CD4-positive, alpha-beta memory T cell (primary cell): ENCODE data around the gene TYMP. TPM values are rescaled to one million over a fixed set of nuclear protein-coding genes. Genes with fewer than 3 reads are reported as not detected.

ENCODE experiments used
- CTCF ChIA-PET: fragments of 350-600 bp; sonication (Branson Sonifier 250); formaldehyde crosslinking; loops from one replicate; lab custom pipeline; 2021; ENCODE audit warnings: inconsistent platforms; ENCODE audit not compliant: partially characterized antibody; lab: Charles Lee
- POLR2A ChIA-PET: fragments of 350-600 bp; sonication (Branson Sonifier 250); formaldehyde crosslinking; loops from one replicate; lab custom pipeline; 2021; ENCODE audit not compliant: partially characterized antibody; lab: Charles Lee
- DNase-seq, 5 donors: peaks; one replicate each; pipeline versions ENCODE4 v3.0.0 to v3.0.0-alpha.2; 2020 to 2022; ENCODE audit warnings: mixed read lengths in 1 of 5
- H3K27ac ChIP-seq: one replicate; pipeline ENCODE4 v1.7.0; 2013; ENCODE audit warnings: low read depth, low read length
- H3K27me3 ChIP-seq: 2 replicates; pipeline ENCODE4 v1.7.0; 2013; ENCODE audit warnings: mild to moderate bottlenecking, low read length, moderate library complexity; ENCODE audit not compliant: insufficient read depth
- H3K36me3 ChIP-seq: 2 replicates; pipeline ENCODE4 v1.7.0; 2013; ENCODE audit warnings: mild to moderate bottlenecking, low read length, moderate library complexity; ENCODE audit not compliant: insufficient read depth
- H3K4me1 ChIP-seq: 2 replicates; pipeline ENCODE4 v1.7.0; 2013; ENCODE audit warnings: mild to moderate bottlenecking, low read length, moderate library complexity; ENCODE audit not compliant: insufficient read depth
- H3K4me3 ChIP-seq, 2 donors: one replicate each; pipeline ENCODE4 v1.7.0; 2013; ENCODE audit warnings: low read length in 2 of 2, mild to moderate bottlenecking in 1 of 2
- H3K9me3 ChIP-seq, 2 donors: one replicate each; pipeline ENCODE4 v1.7.0; 2013; ENCODE audit warnings: low read length in 2 of 2, control low read depth in 1 of 2; ENCODE audit not compliant: control insufficient read depth in 1 of 2
- H3K27ac Mint-ChIP-seq, 7 donors: one replicate each; pipeline ENCODE4 v1.8.0; 2020 to 2021; ENCODE audit warnings: mixed read lengths in 7 of 7, mild to moderate bottlenecking in 6 of 7, inconsistent platforms in 3 of 7, moderate library complexity in 3 of 7
- H3K27me3 Mint-ChIP-seq, 2 donors: one replicate each; pipeline ENCODE4 v1.8.0; 2020 to 2021; ENCODE audit warnings: mixed read lengths in 2 of 2
- H3K36me3 Mint-ChIP-seq, 2 donors: one replicate each; pipeline ENCODE4 v1.8.0; 2020 to 2021; ENCODE audit warnings: mixed read lengths in 2 of 2, inconsistent platforms in 1 of 2, mild to moderate bottlenecking in 1 of 2
- H3K4me1 Mint-ChIP-seq, 4 donors: one replicate each; pipeline ENCODE4 v1.8.0; 2020 to 2021; ENCODE audit warnings: mixed read lengths in 4 of 4, mild to moderate bottlenecking in 1 of 4
- H3K4me3 Mint-ChIP-seq, 8 donors: one replicate each; pipeline ENCODE4 v1.8.0; 2020 to 2021; ENCODE audit warnings: mixed read lengths in 8 of 8, mild to moderate bottlenecking in 7 of 8, moderate library complexity in 6 of 8, inconsistent platforms in 3 of 8
- H3K9me3 Mint-ChIP-seq, 8 donors: one replicate each; pipeline ENCODE4 v1.8.0; 2020 to 2021; ENCODE audit warnings: mixed read lengths in 8 of 8, mild to moderate bottlenecking in 5 of 8, inconsistent platforms in 3 of 8, moderate library complexity in 1 of 8
- intact Hi-C: fragments of 100-400 bp; cut with micrococcal nuclease; formaldehyde crosslinking; loops from one replicate; pipeline ENCODE4 v1.15.1; 2023
- polyA plus RNA-seq, 2 donors: library from polyadenylated mRNA; unstranded; fragments of 300-500 nt; fragmentation: Illumina TruSeq; gene quantifications; one replicate each; pipeline ENCODE4 v1.2.3, GENCODE V29; 2021
- total RNA-seq, 2 experiments: library from RNA; stranded (reverse); gene quantifications; one replicate each; pipeline ENCODE4 v1.2.3, GENCODE V29; 2021

The TYMP gene
- total and polyA plus RNA-seq, 4 experiments from 2014 or later, result 15.7 to 30.9 (median 20.0) TPM

GRCh38 chr22:50562523-50563412 lies 33.0 kb upstream of the TYMP start, which contains the start of gene SYCE3:
Gene SYCE3 (minus strand): TSS chr22:50562919. CDS start chr22:50556405, 6,514 bp downstream.
- H3K27me3 Mint-ChIP-seq, result peaks cover 0 to 2% of the 10 kb centered on the region in 2 donors
- intact Hi-C loops, result loop anchor here (1.0 to 2.0 kb wide), 6 partner anchors 18 to 318 kb away; partner anchors contain the start of genes CHKB, KLHDC7B, NCAPH2 and SCO2
- peaks cover 13 to 25% (median 20%) of the 10 kb centered on the region in 4 donors for H3K4me1 Mint-ChIP-seq
- peak within 1 kb of the TSS; percentile 92 to 97 (median 95) for H3K4me3 Mint-ChIP-seq
- peak within 1 kb of the TSS; percentile 78 to 96 (median 91) for H3K27ac Mint-ChIP-seq
- H3K27me3 ChIP-seq, result no peaks in the 10 kb centered on the region
- DNase-seq, result peak; percentile 94 to 97 (median 95)
- H3K9me3 Mint-ChIP-seq, result no peaks in the 10 kb centered on the region
- CTCF ChIA-PET, result interaction anchor here (0.6 to 4.5 kb wide), 26 partner anchors 10 to 221 kb away, joined by 3 to 33 read pairs (median 5); partner anchors contain the start of genes CHKB, KLHDC7B, LMF2 and NCAPH2
- POLR2A ChIA-PET, result interaction anchor here (0.6 to 4.8 kb wide), 19 partner anchors 10 to 319 kb away, joined by 3 to 65 read pairs (median 7); partner anchors contain the start of genes CHKB, CPT1B, HDAC10 and KLHDC7B
- H3K4me3 ChIP-seq, result peak within 1 kb of the TSS; percentile 62 to 78
- H3K9me3 ChIP-seq, result no peaks in the 10 kb centered on the region
- H3K36me3 ChIP-seq, result no peaks in the 10 kb centered on the region
- peak within 1 kb of the TSS; percentile 55 for H3K27ac ChIP-seq
- peaks cover 0 to 1% of the 10 kb centered on the region in 2 donors for H3K36me3 Mint-ChIP-seq
- peaks cover 8% of the 10 kb centered on the region for H3K4me1 ChIP-seq

- intact Hi-C loops, result loop anchor here (1.0 to 2.0 kb wide), 5 partner anchors 17 to 59 kb away; partner anchors contain the start of genes CHKB, KLHDC7B, NCAPH2 and SCO2
Observed at GRCh38 chr22:50561401-50562358, 31.9 kb upstream of the TYMP start.

GRCh38 chr22:50560034-50560433 lies 30.2 kb upstream of the TYMP start:
- Mint-ChIP-seq H3K27me3 (peaks cover 0 to 2% of the 10 kb centered on the region in 2 donors), H3K4me3 (peak overlapping the region in 1 of 8 donors; percentile 41), H3K27ac (no peak overlapping the region), H3K4me1 (peaks cover 13 to 25% (median 20%) of the 10 kb centered on the region in 4 donors), H3K36me3 (peaks cover 0 to 1% of the 10 kb centered on the region in 2 donors), H3K9me3 (no peaks in the 10 kb centered on the region)
- no peaks in the 10 kb centered on the region for H3K27me3 ChIP-seq
- H3K36me3 ChIP-seq, result no peaks in the 10 kb centered on the region
- H3K4me3 ChIP-seq, result no peak overlapping the region
- CTCF ChIA-PET, result interaction anchor here (1.5 to 3.2 kb wide), 3 partner anchors 12 to 22 kb away, joined by 3 to 11 read pairs (median 5); partner anchors contain the start of genes CHKB and KLHDC7B
- POLR2A ChIA-PET, result interaction anchor here (0.6 to 1.8 kb wide), 2 partner anchors 11 to 34 kb away, joined by 3 to 5 read pairs; no protein-coding TSS in a partner anchor
- no peak overlapping the region for H3K27ac ChIP-seq
- peaks cover 8% of the 10 kb centered on the region for H3K4me1 ChIP-seq
- intact Hi-C loops, result no loop called here
- no peaks in the 10 kb centered on the region for H3K9me3 ChIP-seq
- no peak for DNase-seq

More at GRCh38 chr22:50561401-50562358, 31.9 kb upstream of the TYMP start:
- Mint-ChIP-seq H3K9me3 (no peaks in the 10 kb centered on the region), H3K4me1 (peaks cover 13 to 25% (median 20%) of the 10 kb centered on the region in 4 donors), H3K27me3 (peaks cover 0 to 2% of the 10 kb centered on the region in 2 donors), H3K27ac (peak overlapping the region; percentile 9 to 69 (median 60)), H3K4me3 (peak overlapping the region in 7 of 8 donors; percentile 43 to 87 (median 66)), H3K36me3 (peaks cover 0 to 1% of the 10 kb centered on the region in 2 donors)
- ChIA-PET POLR2A (interaction anchor here (0.7 to 1.8 kb wide), 2 partner anchors 13 to 36 kb away, joined by 3 to 5 read pairs; no protein-coding TSS in a partner anchor), CTCF (interaction anchor here (1.8 to 2.0 kb wide), 2 partner anchors 17 to 54 kb away, joined by 5 read pairs; partner anchors contain the start of genes KLHDC7B, LMF2 and NCAPH2)
- H3K27me3 ChIP-seq, result no peaks in the 10 kb centered on the region
- H3K4me1 ChIP-seq, result peaks cover 8% of the 10 kb centered on the region
- no peak for DNase-seq
- no peaks in the 10 kb centered on the region for H3K36me3 ChIP-seq
- no peak overlapping the region for H3K4me3 ChIP-seq
- H3K9me3 ChIP-seq, result no peaks in the 10 kb centered on the region
- H3K27ac ChIP-seq, result no peak overlapping the region

- H3K4me1 ChIP-seq, result no peaks in the 10 kb centered on the region
- POLR2A ChIA-PET, result interaction anchor here (1.3 to 2.2 kb wide), 5 partner anchors 8 to 31 kb away, joined by 3 to 10 read pairs (median 6); partner anchors contain the start of genes CHKB, CPT1B and SCO2
- H3K9me3 Mint-ChIP-seq, result no peaks in the 10 kb centered on the region
- CTCF ChIA-PET, result interaction anchor here (1.2 to 2.2 kb wide), 2 partner anchors 9 to 31 kb away, joined by 5 to 7 read pairs; partner anchors contain the start of gene SCO2
- H3K9me3 ChIP-seq, result no peaks in the 10 kb centered on the region
- no peak overlapping the region for H3K27ac ChIP-seq
- H3K27me3 ChIP-seq, result no peaks in the 10 kb centered on the region
- no peak overlapping the region for H3K4me3 ChIP-seq
- no peaks in the 10 kb centered on the region for H3K36me3 ChIP-seq
- no peaks in the 10 kb centered on the region for H3K27me3 Mint-ChIP-seq
- H3K4me1 Mint-ChIP-seq, result peaks cover 5 to 11% (median 10%) of the 10 kb centered on the region in 4 donors
- H3K4me3 Mint-ChIP-seq, result no peak overlapping the region
- H3K36me3 Mint-ChIP-seq, result no peaks in the 10 kb centered on the region
- DNase-seq, result no peak
- H3K27ac Mint-ChIP-seq, result no peak overlapping the region
- intact Hi-C loops, result no loop called here
Observed at GRCh38 chr22:50556703-50557102, 26.9 kb upstream of the TYMP start.

GRCh38 chr22:50553310-50553709 lies 23.5 kb upstream of the TYMP start:
- CTCF ChIA-PET, result interaction anchor here (1.0 to 1.4 kb wide), 2 partner anchors 10 to 301 kb away, joined by 3 to 6 read pairs; partner anchors contain the start of gene SYCE3
- POLR2A ChIA-PET, result interaction anchor here (6.8 kb wide), 1 partner anchor 26 kb away, joined by 151 read pairs; the partner anchor contains the start of genes SCO2 and TYMP

More at GRCh38 chr22:50553310-50553709, 23.5 kb upstream of the TYMP start:
- Histone ChIP-seq H3K27ac (no peak overlapping the region), H3K27me3 (no peaks in the 10 kb centered on the region), H3K4me1 (peaks cover 21% of the 10 kb centered on the region), H3K4me3 (no peak overlapping the region), H3K9me3 (no peaks in the 10 kb centered on the region), H3K36me3 (no peaks in the 10 kb centered on the region)
- Mint-ChIP-seq H3K4me1 (peaks cover 10 to 18% (median 14%) of the 10 kb centered on the region in 4 donors), H3K9me3 (no peaks in the 10 kb centered on the region), H3K36me3 (no peaks in the 10 kb centered on the region), H3K4me3 (no peak overlapping the region), H3K27me3 (no peaks in the 10 kb centered on the region), H3K27ac (no peak overlapping the region)
- no peak for DNase-seq
- intact Hi-C loops, result no loop called here
